GM12878 (cell line): ENCODE results near the gene NOL8. TPM values are rescaled to one million over a fixed set of nuclear protein-coding genes. Genes with fewer than 3 reads are reported as not detected.

Experiments used
- ATAC-seq: fragments of 200-7000 bp; cut with Tn5 transposase; 3 replicates; pipeline ENCODE4 v1.9.1; 2020; ENCODE audit warnings: mild to moderate bottlenecking, moderate library complexity
- BruUV-seq: library from RNA; stranded (reverse); fragments of 400-500 nt; replicated peaks from 2 replicates; lab custom pipeline; 2021; lab: Mats Ljungman, UMichigan
- CTCF ChIA-PET: fragments of 300-600 bp; sonication (Branson Sonifier 250); formaldehyde crosslinking; extraction: SDS; loops from one replicate; lab custom pipeline; 2021; ENCODE audit warnings: inconsistent platforms; lab: Yijun Ruan, JAX
- POLR2A ChIA-PET: fragments of 350-600 bp; formaldehyde crosslinking; extraction: SDS; loops from one replicate; lab custom pipeline; 2021; ENCODE audit warnings: inconsistent platforms; lab: Charles Lee
- RAD21 ChIA-PET: fragments of 300-600 bp; sonication (Branson Sonifier 250); formaldehyde crosslinking; loops from one replicate; lab custom pipeline; 2023; ENCODE audit warnings: antibody characterized with exemption; ENCODE audit not compliant: unreplicated experiment; lab: Charles Lee
- SMC1A ChIA-PET: fragments of 300-600 bp; sonication (Branson Sonifier 250); formaldehyde crosslinking; loops from one replicate; lab custom pipeline; 2023; ENCODE audit not compliant: unreplicated experiment, uncharacterized antibody; lab: Charles Lee
- DNase-seq: peaks from one replicate; pipeline ENCODE4 v3.0.0-alpha.2; 2011; ENCODE audit warnings: low read depth, low spot score
- FAIRE-seq: peaks from 3 replicates; lab custom pipeline; 2011; peaks lifted over from hg19 to GRCh38; lab: Jason Lieb, UNC
- H2AFZ ChIP-seq: 2 replicates; pipeline ENCODE4 v1.6.0; 2011; ENCODE audit warnings: low read depth, low read length, control low read depth; ENCODE audit not compliant: control insufficient read depth
- H3K27ac ChIP-seq: 2 replicates; pipeline ENCODE4 v1.5.1; 2011; ENCODE audit warnings: control low read depth; ENCODE audit not compliant: control insufficient read depth, insufficient read depth
- H3K27me3 ChIP-seq, 2 experiments: replicated peaks in 1 of 2; 2 replicates each; pipeline versions ENCODE4 v1.6.0 to v1.6.1; 2011; ENCODE audit warnings: low read length in 1 of 2; ENCODE audit not compliant: control insufficient read depth in 2 of 2, insufficient read depth in 2 of 2
- H3K36me3 ChIP-seq, 2 experiments: 2 replicates each; pipeline ENCODE4 v1.5.1; 2011; ENCODE audit warnings: low read length in 1 of 2; ENCODE audit not compliant: control insufficient read depth in 2 of 2, insufficient read depth in 2 of 2
- H3K4me1 ChIP-seq: 2 replicates; pipeline ENCODE4 v1.6.1; 2011; ENCODE audit warnings: mild to moderate bottlenecking, low read length, moderate library complexity, mixed read lengths; ENCODE audit not compliant: control insufficient read depth, insufficient read depth
- H3K4me2 ChIP-seq: 2 replicates; pipeline ENCODE4 v1.6.0; 2011; ENCODE audit warnings: control low read depth; ENCODE audit not compliant: control insufficient read depth, insufficient read depth
- H3K4me3 ChIP-seq: fragments of 200-600 bp; sonication (generic); 2 replicates; pipeline ENCODE4 v1.5.1; 2016
- H3K79me2 ChIP-seq: 2 replicates; pipeline ENCODE4 v1.6.0; 2011; ENCODE audit warnings: low read length; ENCODE audit not compliant: control insufficient read depth, insufficient read depth
- H3K9ac ChIP-seq: 2 replicates; pipeline ENCODE4 v1.8.0; 2011; ENCODE audit warnings: low read length, control low read depth, mixed read lengths; ENCODE audit not compliant: control insufficient read depth, insufficient read depth
- H3K9me3 ChIP-seq: replicated peaks from 3 replicates; pipeline ENCODE4 v1.5.1; 2011; ENCODE audit warnings: mild to moderate bottlenecking, low read length; ENCODE audit not compliant: control insufficient read depth, insufficient read depth
- H4K20me1 ChIP-seq: 2 replicates; pipeline ENCODE4 v1.6.0; 2011; ENCODE audit not compliant: control insufficient read depth, insufficient read depth
- BRCA1 ChIP-seq: IDR thresholded peaks from 2 replicates; pipeline ENCODE4 v1.6.1; 2011; ENCODE audit warnings: low read depth, low read length, improper control_type of control experiment
- CBFB ChIP-seq: IDR thresholded peaks from 2 replicates; pipeline ENCODE4 v1.6.1; 2016; ENCODE audit warnings: antibody characterized with exemption, low read depth
- EP300 ChIP-seq, 2 experiments: fragments of 150-350 bp in 1 of 2; IDR thresholded peaks; 2 replicates each; pipeline ENCODE4 v1.6.1; 2011 to 2012; ENCODE audit warnings: low read depth in 2 of 2, low read length in 2 of 2, borderline replicate concordance in 1 of 2, improper control_type of control experiment in 1 of 2, inconsistent platforms in 1 of 2; ENCODE audit not compliant: control insufficient read depth in 1 of 2
- HDGF ChIP-seq: fragments of 450-650 bp; IDR thresholded peaks from 2 replicates; pipeline ENCODE4 v1.6.1; 2016; ENCODE audit warnings: antibody characterized with exemption
- NR2C1 ChIP-seq: fragments of 450-650 bp; IDR thresholded peaks from 2 replicates; pipeline ENCODE4 v1.6.1; 2017; ENCODE audit warnings: antibody characterized with exemption, mild to moderate bottlenecking, moderate library complexity
- POLR2A ChIP-seq: IDR thresholded peaks from 2 replicates; pipeline ENCODE4 v1.6.1; 2011; ENCODE audit warnings: low read depth, mild to moderate bottlenecking, low read length
- TBL1XR1 ChIP-seq: IDR thresholded peaks from 2 replicates; pipeline ENCODE4 v1.6.1; 2012; ENCODE audit warnings: low read depth, low read length, improper control_type of control experiment
- ZNF274 ChIP-seq: IDR thresholded peaks from one replicate; pipeline ENCODE4 v1.8.0; 2011; ENCODE audit not compliant: insufficient read length, insufficient read depth
- WGBS: methylation state at CpG from one replicate; pipeline ENCODE4 v1.1.6; 2016; ENCODE audit warnings: low lambda C conversion rate; ENCODE audit not compliant: insufficient replicate concordance, insufficient coverage; ENCODE audit errors: missing lambda C conversion rate; 5-methylcytosine and 5-hydroxymethylcytosine counted together
- in situ Hi-C: fragments of 300-500 bp; cut with MboI; formaldehyde crosslinking; loops from 9 replicates; pipeline ENCODE4 v1.14.3; 2018; ENCODE audit warnings: mixed read lengths
- intact Hi-C: fragments of 100-400 bp; cut with micrococcal nuclease; formaldehyde crosslinking; loops from one replicate; pipeline ENCODE4 v1.14.2; 2022; ENCODE audit not compliant: unreplicated experiment
- polyA plus RNA-seq, 11 experiments: library from polyadenylated mRNA; depleted of rRNA in 4 of 11; unstranded in 6 of 11; stranded (reverse) in 5 of 11; fragments of >200 nt; fragmentation: Nextera tagmentation in 4 of 11; fragmentation: Illumina TruSeq in 1 of 11; extraction: Ambion mirVana in 4 of 11; extraction: Trizol in 1 of 11; gene quantifications; 1 replicate in 1 of 11; 2 replicates in 10 of 11; pipeline versions ENCODE4 v1.2.1 to v1.2.3, GENCODE V29; 2011 to 2016; ENCODE audit warnings: inconsistent platforms in 2 of 11, missing spikeins in 2 of 11, low read depth in 1 of 11
- total RNA-seq, 4 experiments: library from RNA; depleted of rRNA in 3 of 4; stranded (reverse); fragments of >200 nt in 3 of 4; fragmentation: Illumina TruSeq in 1 of 4; extraction: Trizol in 1 of 4; gene quantifications; 2 replicates each; pipeline versions ENCODE4 v1.2.1 to v1.2.3, GENCODE V29; 2013 to 2021
- TF ChIP-seq, protein P1 (sequence below): fragments of 450-650 bp; IDR thresholded peaks from 2 replicates; pipeline ENCODE4 v1.6.1; 2017; ENCODE audit warnings: mild to moderate bottlenecking, low read depth, inconsistent platforms; ENCODE audit not compliant: poor library complexity, severe bottlenecking
- TF ChIP-seq, protein P2 (sequence below): fragments of 450-650 bp; IDR thresholded peaks from 2 replicates; pipeline ENCODE4 v1.6.1; 2017; ENCODE audit warnings: mild to moderate bottlenecking, moderate library complexity
- TF ChIP-seq, protein P3 (sequence below): fragments of 450-650 bp; formaldehyde crosslinking; IDR thresholded peaks from 2 replicates; pipeline ENCODE4 v1.5.0; 2022; ENCODE audit warnings: mild to moderate bottlenecking, missing genetic modification characterization
- TF ChIP-seq, protein P4 (sequence below): fragments of 450-650 bp; IDR thresholded peaks from 2 replicates; pipeline ENCODE4 v1.6.1; 2018; ENCODE audit warnings: borderline replicate concordance, mild to moderate bottlenecking; ENCODE audit not compliant: partially characterized antibody

Gene NOL8
- total and polyA plus RNA-seq, 10 of the 15 experiments (the other 5 are each of a cell fraction or from before 2014, with no cell fraction given) = 33.6 to 58.6 (median 49.2) TPM

DNA sequence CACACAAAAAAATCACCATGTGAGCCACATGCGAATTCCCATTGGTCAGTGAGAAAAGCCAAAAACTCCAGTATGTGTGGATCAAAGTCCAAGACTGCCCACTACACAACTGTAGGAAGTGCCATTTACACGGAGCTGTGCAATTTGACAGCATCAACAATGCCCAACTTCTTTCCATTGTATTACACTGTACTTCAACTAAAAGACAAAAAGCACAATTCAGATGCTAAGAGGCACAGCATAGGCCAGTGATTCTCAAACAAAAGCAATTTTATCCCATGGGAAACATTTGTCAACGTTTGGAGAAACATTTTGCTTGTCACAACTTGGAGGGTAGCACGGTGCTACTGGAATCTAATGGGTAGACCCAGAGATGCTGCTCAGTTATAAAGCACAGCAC lies 71.5 kb downstream of the NOL8 start:
- ChIA-PET SMC1A (interaction anchor here (1.2 kb wide), 1 partner anchor 16 kb away, joined by 3 read pairs; no protein-coding TSS in a partner anchor), CTCF (interaction anchor here (1.3 kb wide), 1 partner anchor 113 kb away, joined by 7 read pairs; no protein-coding TSS in a partner anchor), RAD21 (interaction anchor here (1.1 kb wide), 1 partner anchor 115 kb away, joined by 3 read pairs; no protein-coding TSS in a partner anchor), POLR2A (no interaction called here)
- no peaks in the 10 kb centered on the region for H4K20me1 ChIP-seq
- FAIRE-seq (no peak), DNase-seq (no peak), ATAC-seq (no peak)
- no peak overlapping the region for H3K9ac ChIP-seq
- H3K4me1 ChIP-seq = no peaks in the 10 kb centered on the region
- TSS peak; percentile 35 for BruUV-seq
- H3K27ac ChIP-seq = no peak overlapping the region
- H2AFZ ChIP-seq = no peak overlapping the region
- no peaks in the 10 kb centered on the region for H3K79me2 ChIP-seq
- in situ Hi-C loops = no loop called here
- H3K4me3 ChIP-seq = no peak overlapping the region
- H3K27me3 ChIP-seq = no peaks in the 10 kb centered on the region
- intact Hi-C loops = no loop called here
- H3K9me3 ChIP-seq = no peaks in the 10 kb centered on the region
- H3K36me3 ChIP-seq = peaks cover 34 to 65% of the 10 kb centered on the region in 2 experiments
- WGBS = 89% methylated on average over 4 of the region's 4 CpGs
- no peak overlapping the region for H3K4me2 ChIP-seq
- no peak for TF ChIP-seq ZNF274
- TF ChIP-seq, protein P1, sequence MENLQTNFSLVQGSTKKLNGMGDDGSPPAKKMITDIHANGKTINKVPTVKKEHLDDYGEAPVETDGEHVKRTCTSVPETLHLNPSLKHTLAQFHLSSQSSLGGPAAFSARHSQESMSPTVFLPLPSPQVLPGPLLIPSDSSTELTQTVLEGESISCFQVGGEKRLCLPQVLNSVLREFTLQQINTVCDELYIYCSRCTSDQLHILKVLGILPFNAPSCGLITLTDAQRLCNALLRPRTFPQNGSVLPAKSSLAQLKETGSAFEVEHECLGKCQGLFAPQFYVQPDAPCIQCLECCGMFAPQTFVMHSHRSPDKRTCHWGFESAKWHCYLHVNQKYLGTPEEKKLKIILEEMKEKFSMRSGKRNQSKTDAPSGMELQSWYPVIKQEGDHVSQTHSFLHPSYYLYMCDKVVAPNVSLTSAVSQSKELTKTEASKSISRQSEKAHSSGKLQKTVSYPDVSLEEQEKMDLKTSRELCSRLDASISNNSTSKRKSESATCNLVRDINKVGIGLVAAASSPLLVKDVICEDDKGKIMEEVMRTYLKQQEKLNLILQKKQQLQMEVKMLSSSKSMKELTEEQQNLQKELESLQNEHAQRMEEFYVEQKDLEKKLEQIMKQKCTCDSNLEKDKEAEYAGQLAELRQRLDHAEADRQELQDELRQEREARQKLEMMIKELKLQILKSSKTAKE = no peak
- no peak for TF ChIP-seq CBFB
- TF ChIP-seq TBL1XR1 = no peak
- TF ChIP-seq, protein P2, sequence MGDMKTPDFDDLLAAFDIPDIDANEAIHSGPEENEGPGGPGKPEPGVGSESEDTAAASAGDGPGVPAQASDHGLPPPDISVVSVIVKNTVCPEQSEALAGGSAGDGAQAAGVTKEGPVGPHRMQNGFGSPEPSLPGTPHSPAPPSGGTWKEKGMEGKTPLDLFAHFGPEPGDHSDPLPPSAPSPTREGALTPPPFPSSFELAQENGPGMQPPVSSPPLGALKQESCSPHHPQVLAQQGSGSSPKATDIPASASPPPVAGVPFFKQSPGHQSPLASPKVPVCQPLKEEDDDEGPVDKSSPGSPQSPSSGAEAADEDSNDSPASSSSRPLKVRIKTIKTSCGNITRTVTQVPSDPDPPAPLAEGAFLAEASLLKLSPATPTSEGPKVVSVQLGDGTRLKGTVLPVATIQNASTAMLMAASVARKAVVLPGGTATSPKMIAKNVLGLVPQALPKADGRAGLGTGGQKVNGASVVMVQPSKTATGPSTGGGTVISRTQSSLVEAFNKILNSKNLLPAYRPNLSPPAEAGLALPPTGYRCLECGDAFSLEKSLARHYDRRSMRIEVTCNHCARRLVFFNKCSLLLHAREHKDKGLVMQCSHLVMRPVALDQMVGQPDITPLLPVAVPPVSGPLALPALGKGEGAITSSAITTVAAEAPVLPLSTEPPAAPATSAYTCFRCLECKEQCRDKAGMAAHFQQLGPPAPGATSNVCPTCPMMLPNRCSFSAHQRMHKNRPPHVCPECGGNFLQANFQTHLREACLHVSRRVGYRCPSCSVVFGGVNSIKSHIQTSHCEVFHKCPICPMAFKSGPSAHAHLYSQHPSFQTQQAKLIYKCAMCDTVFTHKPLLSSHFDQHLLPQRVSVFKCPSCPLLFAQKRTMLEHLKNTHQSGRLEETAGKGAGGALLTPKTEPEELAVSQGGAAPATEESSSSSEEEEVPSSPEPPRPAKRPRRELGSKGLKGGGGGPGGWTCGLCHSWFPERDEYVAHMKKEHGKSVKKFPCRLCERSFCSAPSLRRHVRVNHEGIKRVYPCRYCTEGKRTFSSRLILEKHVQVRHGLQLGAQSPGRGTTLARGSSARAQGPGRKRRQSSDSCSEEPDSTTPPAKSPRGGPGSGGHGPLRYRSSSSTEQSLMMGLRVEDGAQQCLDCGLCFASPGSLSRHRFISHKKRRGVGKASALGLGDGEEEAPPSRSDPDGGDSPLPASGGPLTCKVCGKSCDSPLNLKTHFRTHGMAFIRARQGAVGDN = no peak
- no peak for TF ChIP-seq BRCA1
- TF ChIP-seq POLR2A = no peak
- TF ChIP-seq, protein P3, sequence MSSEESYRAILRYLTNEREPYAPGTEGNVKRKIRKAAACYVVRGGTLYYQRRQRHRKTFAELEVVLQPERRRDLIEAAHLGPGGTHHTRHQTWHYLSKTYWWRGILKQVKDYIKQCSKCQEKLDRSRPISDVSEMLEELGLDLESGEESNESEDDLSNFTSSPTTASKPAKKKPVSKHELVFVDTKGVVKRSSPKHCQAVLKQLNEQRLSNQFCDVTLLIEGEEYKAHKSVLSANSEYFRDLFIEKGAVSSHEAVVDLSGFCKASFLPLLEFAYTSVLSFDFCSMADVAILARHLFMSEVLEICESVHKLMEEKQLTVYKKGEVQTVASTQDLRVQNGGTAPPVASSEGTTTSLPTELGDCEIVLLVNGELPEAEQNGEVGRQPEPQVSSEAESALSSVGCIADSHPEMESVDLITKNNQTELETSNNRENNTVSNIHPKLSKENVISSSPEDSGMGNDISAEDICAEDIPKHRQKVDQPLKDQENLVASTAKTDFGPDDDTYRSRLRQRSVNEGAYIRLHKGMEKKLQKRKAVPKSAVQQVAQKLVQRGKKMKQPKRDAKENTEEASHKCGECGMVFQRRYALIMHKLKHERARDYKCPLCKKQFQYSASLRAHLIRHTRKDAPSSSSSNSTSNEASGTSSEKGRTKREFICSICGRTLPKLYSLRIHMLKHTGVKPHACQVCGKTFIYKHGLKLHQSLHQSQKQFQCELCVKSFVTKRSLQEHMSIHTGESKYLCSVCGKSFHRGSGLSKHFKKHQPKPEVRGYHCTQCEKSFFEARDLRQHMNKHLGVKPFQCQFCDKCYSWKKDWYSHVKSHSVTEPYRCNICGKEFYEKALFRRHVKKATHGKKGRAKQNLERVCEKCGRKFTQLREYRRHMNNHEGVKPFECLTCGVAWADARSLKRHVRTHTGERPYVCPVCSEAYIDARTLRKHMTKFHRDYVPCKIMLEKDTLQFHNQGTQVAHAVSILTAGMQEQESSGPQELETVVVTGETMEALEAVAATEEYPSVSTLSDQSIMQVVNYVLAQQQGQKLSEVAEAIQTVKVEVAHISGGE (CRISPR knock-in tag) = no peak
- TF ChIP-seq, protein P4, sequence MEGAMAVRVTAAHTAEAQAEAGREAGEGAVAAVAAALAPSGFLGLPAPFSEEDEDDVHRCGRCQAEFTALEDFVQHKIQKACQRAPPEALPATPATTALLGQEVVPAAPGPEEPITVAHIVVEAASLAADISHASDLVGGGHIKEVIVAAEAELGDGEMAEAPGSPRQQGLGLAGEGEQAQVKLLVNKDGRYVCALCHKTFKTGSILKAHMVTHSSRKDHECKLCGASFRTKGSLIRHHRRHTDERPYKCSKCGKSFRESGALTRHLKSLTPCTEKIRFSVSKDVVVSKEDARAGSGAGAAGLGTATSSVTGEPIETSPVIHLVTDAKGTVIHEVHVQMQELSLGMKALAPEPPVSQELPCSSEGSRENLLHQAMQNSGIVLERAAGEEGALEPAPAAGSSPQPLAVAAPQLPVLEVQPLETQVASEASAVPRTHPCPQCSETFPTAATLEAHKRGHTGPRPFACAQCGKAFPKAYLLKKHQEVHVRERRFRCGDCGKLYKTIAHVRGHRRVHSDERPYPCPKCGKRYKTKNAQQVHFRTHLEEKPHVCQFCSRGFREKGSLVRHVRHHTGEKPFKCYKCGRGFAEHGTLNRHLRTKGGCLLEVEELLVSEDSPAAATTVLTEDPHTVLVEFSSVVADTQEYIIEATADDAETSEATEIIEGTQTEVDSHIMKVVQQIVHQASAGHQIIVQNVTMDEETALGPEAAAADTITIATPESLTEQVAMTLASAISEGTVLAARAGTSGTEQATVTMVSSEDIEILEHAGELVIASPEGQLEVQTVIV = no peak
- TF ChIP-seq NR2C1 = no peak
- no peak for TF ChIP-seq HDGF
- no peak for TF ChIP-seq EP300 (IDR thresholded peaks at IDR 0.05; ENCODE audit: borderline replicate concordance in 1 of 2, control insufficient read depth in 1 of 2, low read depth in 2 of 2, low read length in 2 of 2)
